BE2C (cell line): ENCODE data around the gene PCDHA7.
A peak's percentile ranks its signal among the peaks of the same experiment; 100 is the strongest.
"Not testable (repeated sequence)": the region's sequence is repeated elsewhere in the genome, so short reads cannot be mapped to it uniquely, and the experiment has no call there.

Experiments
- DNase-seq: peaks from one replicate; pipeline ENCODE4 v3.0.0-alpha.2; 2020
- H3K27me3 ChIP-seq: fragments of 250-450 bp; sonication (Bioruptor Pico); 2 replicates; pipeline ENCODE4 v1.5.1; 2020; ENCODE audit warnings: mild to moderate bottlenecking
- H3K36me3 ChIP-seq: fragments of 250-450 bp; sonication (Bioruptor Pico); 2 replicates; pipeline ENCODE4 v1.5.1; 2020; ENCODE audit warnings: mild to moderate bottlenecking
- H3K4me1 ChIP-seq: fragments of 250-450 bp; sonication (Bioruptor Pico); 2 replicates; pipeline ENCODE4 v1.5.1; 2020
- H3K4me3 ChIP-seq: 2 replicates; pipeline ENCODE4 v1.5.1; 2011; ENCODE audit warnings: low read depth, low read length
- H3K9me3 ChIP-seq: fragments of 250-450 bp; sonication (Bioruptor Pico); 2 replicates; pipeline ENCODE4 v1.5.1; 2020
- CTCF ChIP-seq: IDR thresholded peaks from 2 replicates; pipeline ENCODE4 v1.5.1; 2012; ENCODE audit warnings: mild to moderate bottlenecking, low read depth, low read length

Gene PCDHA7

DNA sequence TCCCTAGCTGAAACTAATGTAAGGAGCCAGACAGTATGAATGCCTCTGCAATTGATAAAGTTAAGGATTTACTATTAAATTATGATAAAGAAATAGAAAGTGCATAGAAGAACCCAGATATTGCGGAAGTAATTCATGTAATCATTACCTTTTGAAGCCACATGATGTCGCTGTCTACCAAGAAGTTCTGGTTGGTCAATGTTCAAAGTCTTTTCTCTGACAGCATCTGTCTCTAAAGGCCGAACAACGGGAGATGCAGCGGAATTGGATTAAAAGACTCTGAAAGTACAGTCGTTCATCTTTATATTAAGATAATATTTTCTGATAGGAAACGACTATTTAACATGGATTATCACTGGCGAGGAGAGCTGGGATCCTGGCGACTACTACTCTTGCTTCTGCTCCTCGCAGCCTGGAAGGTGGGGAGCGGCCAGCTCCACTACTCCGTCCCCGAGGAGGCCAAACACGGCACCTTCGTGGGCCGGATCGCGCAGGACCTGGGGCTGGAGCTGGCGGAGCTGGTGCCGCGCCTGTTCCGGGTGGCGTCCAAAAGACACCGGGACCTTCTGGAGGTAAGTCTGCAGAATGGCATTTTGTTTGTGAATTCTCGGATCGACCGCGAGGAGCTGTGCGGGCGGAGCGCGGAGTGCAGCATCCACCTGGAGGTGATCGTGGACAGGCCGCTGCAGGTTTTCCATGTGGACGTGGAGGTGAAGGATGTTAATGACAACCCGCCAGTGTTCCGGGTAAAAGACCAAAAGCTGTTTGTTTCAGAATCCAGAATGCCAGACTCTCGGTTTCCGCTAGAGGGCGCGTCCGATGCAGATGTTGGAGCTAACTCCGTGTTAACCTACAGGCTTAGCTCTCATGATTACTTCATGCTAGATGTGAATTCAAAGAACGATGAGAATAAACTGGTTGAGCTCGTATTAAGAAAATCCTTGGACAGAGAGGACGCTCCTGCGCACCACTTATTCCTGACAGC, 7.2 kb downstream of the PCDHA7 start, which contains the start of gene PCDHA8:
PCDHA8 (plus strand) TSS at position 210 of the 985 bp plus-strand sequence; CDS start at position 345, 135 bp downstream.
- peak within 1 kb of the TSS; percentile 69 for H3K4me3 ChIP-seq
- no peaks in the 10 kb centered on the region for H3K36me3 ChIP-seq
- H3K4me1 ChIP-seq, result no peaks in the 10 kb centered on the region
- H3K27me3 ChIP-seq, result no peaks in the 10 kb centered on the region
- H3K9me3 ChIP-seq, result no peaks in the 10 kb centered on the region
- DNase-seq, result peak; percentile 82
- TF ChIP-seq CTCF, result peak; percentile 91

DNA sequence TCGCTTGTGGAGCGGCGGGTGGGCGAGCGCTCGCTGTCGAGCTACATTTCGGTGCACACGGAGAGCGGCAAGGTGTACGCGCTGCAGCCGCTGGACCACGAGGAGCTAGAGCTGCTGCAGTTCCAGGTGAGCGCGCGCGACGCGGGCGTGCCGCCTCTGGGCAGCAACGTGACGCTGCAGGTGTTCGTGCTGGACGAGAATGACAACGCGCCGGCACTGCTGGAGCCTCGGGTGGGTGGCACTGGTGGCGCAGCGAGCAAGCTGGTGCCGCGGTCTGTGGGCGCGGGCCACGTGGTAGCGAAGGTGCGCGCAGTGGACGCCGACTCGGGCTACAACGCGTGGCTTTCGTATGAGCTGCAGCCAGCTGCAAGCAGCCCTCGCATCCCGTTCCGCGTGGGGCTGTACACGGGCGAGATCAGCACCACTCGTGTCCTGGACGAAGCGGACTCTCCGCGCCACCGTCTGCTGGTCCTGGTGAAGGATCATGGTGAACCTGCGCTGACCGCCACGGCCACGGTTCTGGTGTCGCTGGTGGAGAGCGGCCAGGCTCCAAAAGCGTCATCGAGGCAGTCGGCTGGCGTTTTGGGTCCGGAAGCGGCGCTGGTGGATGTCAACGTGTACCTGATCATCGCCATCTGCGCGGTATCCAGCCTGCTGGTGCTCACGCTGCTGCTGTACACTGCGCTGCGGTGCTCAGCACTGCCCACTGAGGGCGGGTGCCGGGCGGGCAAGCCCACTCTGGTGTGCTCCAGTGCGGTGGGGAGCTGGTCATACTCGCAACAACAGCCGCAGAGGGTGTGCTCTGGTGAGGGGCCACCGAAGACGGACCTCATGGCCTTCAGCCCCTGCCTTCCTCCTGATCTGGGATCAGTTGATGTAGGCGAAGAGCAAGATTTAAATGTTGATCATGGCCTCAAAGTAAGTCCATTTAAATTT, 9.0 kb downstream of the PCDHA7 start:
- no peaks in the 10 kb centered on the region for H3K4me1 ChIP-seq
- no peaks in the 10 kb centered on the region for H3K36me3 ChIP-seq
- DNase-seq, result no peak
- H3K4me3 ChIP-seq, result no peak overlapping the region
- no peak for TF ChIP-seq CTCF
- H3K27me3 ChIP-seq, result no peaks in the 10 kb centered on the region
- no peaks in the 10 kb centered on the region for H3K9me3 ChIP-seq

DNA sequence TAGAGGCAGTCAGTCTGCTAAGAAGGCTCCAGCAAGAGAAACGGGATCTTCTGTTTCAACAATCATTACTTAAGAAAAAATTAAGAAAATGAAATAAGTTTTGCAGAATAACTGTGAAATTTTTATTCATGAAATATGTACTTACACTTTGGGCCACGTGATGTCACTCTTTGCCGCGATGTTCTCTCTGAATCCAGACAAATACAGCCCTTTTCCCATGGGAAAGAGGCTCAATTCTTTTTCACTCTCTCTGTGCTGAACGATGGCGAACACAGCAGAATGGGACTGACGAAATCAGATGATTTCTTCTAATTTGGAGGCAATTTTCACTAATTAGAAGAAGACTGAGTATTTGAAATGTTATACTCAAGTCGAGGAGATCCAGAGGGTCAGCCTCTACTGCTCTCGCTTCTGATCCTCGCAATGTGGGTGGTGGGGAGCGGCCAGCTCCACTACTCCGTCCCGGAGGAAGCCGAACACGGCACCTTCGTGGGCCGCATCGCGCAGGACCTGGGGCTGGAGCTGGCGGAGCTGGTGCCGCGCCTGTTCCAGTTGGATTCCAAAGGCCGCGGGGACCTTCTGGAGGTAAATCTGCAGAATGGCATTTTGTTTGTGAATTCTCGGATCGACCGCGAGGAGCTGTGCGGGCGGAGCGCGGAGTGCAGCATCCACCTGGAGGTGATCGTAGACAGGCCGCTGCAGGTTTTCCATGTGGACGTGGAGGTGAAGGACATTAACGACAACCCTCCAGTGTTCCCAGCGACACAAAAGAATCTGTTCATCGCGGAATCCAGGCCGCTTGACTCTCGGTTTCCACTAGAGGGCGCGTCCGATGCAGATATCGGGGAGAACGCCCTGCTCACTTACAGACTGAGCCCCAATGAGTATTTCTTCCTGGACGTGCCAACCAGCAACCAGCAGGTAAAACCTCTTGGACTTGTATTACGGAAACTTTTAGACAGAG, 14.4 kb downstream of the PCDHA7 start, which contains the start of gene PCDHA9:
PCDHA9 (plus strand) TSS at position 244 of the 964 bp plus-strand sequence; CDS start at position 358, 114 bp downstream.
- H3K4me3 ChIP-seq, H3K4me1 ChIP-seq, H3K27me3 ChIP-seq, H3K36me3 ChIP-seq, DNase-seq, H3K9me3 ChIP-seq: not testable (repeated sequence)

GRCh38 chr5:140849831-140850634, 16.0 kb downstream of the PCDHA7 start:
- H3K9me3 ChIP-seq, H3K27me3 ChIP-seq, DNase-seq, H3K4me3 ChIP-seq, H3K4me1 ChIP-seq, H3K36me3 ChIP-seq: not testable (repeated sequence)

DNA sequence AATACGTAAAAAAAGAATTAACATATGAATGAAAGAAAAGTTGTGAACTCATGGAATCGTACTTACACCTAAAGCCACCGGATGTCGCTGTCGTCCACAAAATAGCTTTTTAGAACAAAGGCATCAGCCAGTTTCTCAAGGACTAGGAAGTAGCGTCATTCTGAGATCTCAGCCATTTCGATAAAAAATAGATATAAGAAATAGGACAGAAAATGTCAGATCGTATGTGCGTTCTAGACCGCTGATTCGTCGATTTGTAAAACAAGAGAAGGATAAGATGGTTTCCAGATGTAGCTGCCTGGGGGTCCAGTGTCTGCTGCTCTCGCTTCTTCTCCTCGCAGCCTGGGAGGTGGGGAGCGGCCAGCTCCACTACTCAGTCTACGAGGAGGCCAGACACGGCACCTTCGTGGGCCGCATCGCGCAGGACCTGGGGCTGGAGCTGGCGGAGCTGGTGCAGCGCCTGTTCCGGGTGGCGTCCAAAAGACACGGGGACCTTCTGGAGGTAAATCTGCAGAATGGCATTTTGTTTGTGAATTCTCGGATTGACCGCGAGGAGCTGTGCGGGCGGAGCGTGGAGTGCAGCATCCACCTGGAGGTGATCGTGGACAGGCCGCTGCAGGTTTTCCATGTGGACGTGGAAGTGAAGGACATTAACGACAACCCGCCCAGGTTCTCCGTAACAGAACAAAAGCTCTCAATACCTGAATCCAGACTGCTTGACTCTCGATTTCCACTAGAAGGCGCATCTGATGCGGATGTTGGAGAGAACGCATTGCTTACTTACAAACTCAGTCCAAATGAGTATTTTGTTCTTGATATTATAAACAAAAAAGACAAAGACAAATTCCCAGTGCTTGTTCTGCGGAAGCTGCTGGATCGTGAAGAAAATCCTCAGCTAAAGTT, 22.0 kb downstream of the PCDHA7 start, which contains the start of gene PCDHA10:
PCDHA10 (plus strand) TSS at position 126 of the 903 bp plus-strand sequence; CDS start at position 278, 152 bp downstream.
- TF ChIP-seq CTCF, result peak; percentile 66
- peak within 1 kb of the TSS; percentile 77 for H3K4me3 ChIP-seq
- H3K4me1 ChIP-seq, result no peaks in the 10 kb centered on the region
- DNase-seq, result peak; percentile 49
- H3K27me3 ChIP-seq, result no peaks in the 10 kb centered on the region
- H3K9me3 ChIP-seq, result no peaks in the 10 kb centered on the region; the same call in 1 of the 2 replicates
- H3K36me3 ChIP-seq, result no peaks in the 10 kb centered on the region
